ENCODE measurements around the gene MATR3.

GRCh38 chr5:139283252-139284166, 10.0 kb upstream of the MATR3 start:
- TF ChIP-seq CTCF (IDR thresholded peaks at IDR 0.05; ENCODE audit: low read depth, low read length) (no peak), EZH2phosphoT487 (IDR thresholded peaks at IDR 0.05; ENCODE audit: low read depth) (no peak)

Measured in OCI-LY3 (cell line).